ENCODE data around the gene MAP3K20. TPM values are rescaled to one million over a fixed set of nuclear protein-coding genes. Genes with fewer than 3 reads are reported as not detected.
"Not testable (repeated sequence)": the region's sequence is repeated elsewhere in the genome, so short reads cannot be mapped to it uniquely, and the experiment has no call there.

Gene MAP3K20
- total and polyA plus RNA-seq, 2 donors (not counting 1 experiment from before 2014, with no cell fraction given) = 105 to 138 TPM

- H3K9me3 ChIP-seq (ENCODE audit: control insufficient read depth, insufficient read depth, low read depth, low read length) = no peaks in the 10 kb centered on the region
- H2AFZ ChIP-seq (ENCODE audit: low read length) = no peak overlapping the region
- H3K4me3 ChIP-seq (replicated peaks in 1 of 4; ENCODE audit: control extremely low read depth in 1 of 4, insufficient read depth in 1 of 4, low read depth in 3 of 4, low read length in 4 of 4) = no peak overlapping the region
- no peaks in the 10 kb centered on the region for H3K36me3 ChIP-seq (ENCODE audit: control insufficient read depth, insufficient read depth, low read length)
- H4K20me1 ChIP-seq (ENCODE audit: control insufficient read depth, extremely low read depth, insufficient read depth, low read length) = no peaks in the 10 kb centered on the region
- H3K4me2 ChIP-seq (ENCODE audit: extremely low read depth, insufficient read depth, low read length) = no peak overlapping the region
- H3K4me1 ChIP-seq (ENCODE audit: control insufficient read depth, extremely low read depth, insufficient read depth, low read length) = no peaks in the 10 kb centered on the region
- H3K27ac ChIP-seq (ENCODE audit: insufficient read depth, low read length) = no peak overlapping the region
- no peak overlapping the region for H3K9ac ChIP-seq (ENCODE audit: insufficient read depth, low read length)
- TF ChIP-seq CTCF (conservative IDR thresholded peaks at IDR 0.05 in 1 of 2, IDR thresholded peaks at IDR 0.05 in 1 of 2; ENCODE audit: low read depth in 1 of 2, low read length in 2 of 2) (no peak), EZH2 (IDR thresholded peaks at IDR 0.05; ENCODE audit: low read length, missing control alignments) (no peak)
- no peaks in the 10 kb centered on the region for H3K79me2 ChIP-seq (ENCODE audit: control insufficient read depth, insufficient read depth, low read length)
- H3K27me3 ChIP-seq (ENCODE audit: control insufficient read depth, insufficient read depth, low read length) = no peaks in the 10 kb centered on the region
- DNase-seq (ENCODE audit: low read depth in 2 of 2) = no peak
Measured at GRCh38 chr2:173305303-173305702, 229.7 kb downstream of the MAP3K20 start.

DNA sequence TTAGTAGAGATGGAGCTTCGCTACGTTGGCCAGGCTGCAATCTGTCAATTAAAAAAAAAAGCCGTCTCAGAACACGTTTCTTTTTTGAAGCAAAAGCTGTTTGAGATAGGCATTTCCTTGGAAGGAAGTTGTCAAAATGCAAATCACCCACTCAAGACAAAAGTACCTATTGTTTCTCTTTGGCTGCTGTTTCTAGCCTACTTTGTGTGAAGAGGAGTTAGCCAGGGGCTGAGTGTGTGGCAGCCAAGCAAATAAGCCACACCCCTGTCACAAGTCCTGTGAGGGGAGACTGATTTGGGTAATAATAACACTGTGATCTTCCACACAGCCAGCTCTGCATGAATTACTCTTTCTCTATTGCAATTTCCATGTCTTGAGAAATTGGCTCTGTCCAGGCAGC, 231.6 kb downstream of the MAP3K20 start:
- TF ChIP-seq CTCF (conservative IDR thresholded peaks at IDR 0.05 in 1 of 2, IDR thresholded peaks at IDR 0.05 in 1 of 2; ENCODE audit: low read depth in 1 of 2, low read length in 2 of 2) (no peak), EZH2 (IDR thresholded peaks at IDR 0.05; ENCODE audit: low read length, missing control alignments) (no peak)
- no peaks in the 10 kb centered on the region for H3K4me1 ChIP-seq (ENCODE audit: control insufficient read depth, extremely low read depth, insufficient read depth, low read length)

DNA sequence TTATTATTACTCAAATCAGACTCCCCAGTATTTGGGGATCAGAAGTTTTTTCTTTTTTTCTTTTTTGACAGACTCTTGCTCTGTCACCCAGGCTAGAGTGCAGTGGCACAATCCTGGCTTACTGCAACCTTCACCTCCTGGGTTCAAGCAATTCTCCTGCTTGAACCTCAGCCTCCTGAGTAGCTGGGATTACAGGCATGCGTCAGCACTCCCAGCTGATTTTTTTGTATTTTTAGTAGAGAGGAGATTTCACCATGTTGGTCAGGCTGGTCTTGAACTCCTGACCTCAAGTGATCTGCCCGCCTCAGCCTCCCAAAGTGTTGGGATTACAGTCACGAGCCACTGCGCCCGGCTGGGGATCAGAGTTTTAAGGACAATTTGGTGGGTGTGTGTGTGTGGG, 233.7 kb downstream of the MAP3K20 start:
- not testable (repeated sequence) for H3K9me3 ChIP-seq (ENCODE audit: control insufficient read depth, insufficient read depth, low read depth, low read length); H2AFZ ChIP-seq (ENCODE audit: low read length); H3K36me3 ChIP-seq (ENCODE audit: control insufficient read depth, insufficient read depth, low read length); H3K27me3 ChIP-seq (ENCODE audit: control insufficient read depth, insufficient read depth, low read length); H3K79me2 ChIP-seq (ENCODE audit: control insufficient read depth, insufficient read depth, low read length); H4K20me1 ChIP-seq (ENCODE audit: control insufficient read depth, extremely low read depth, insufficient read depth, low read length); H3K27ac ChIP-seq (ENCODE audit: insufficient read depth, low read length); H3K4me3 ChIP-seq (replicated peaks in 1 of 4; ENCODE audit: control extremely low read depth in 1 of 4, insufficient read depth in 1 of 4, low read depth in 3 of 4, low read length in 4 of 4); H3K4me1 ChIP-seq (ENCODE audit: control insufficient read depth, extremely low read depth, insufficient read depth, low read length); DNase-seq (ENCODE audit: low read depth in 2 of 2); H3K4me2 ChIP-seq (ENCODE audit: extremely low read depth, insufficient read depth, low read length); H3K9ac ChIP-seq (ENCODE audit: insufficient read depth, low read length)

More for the DNA sequence above, 231.6 kb downstream of the MAP3K20 start:
- Histone ChIP-seq H3K4me2 (ENCODE audit: extremely low read depth, insufficient read depth, low read length) (no peak overlapping the region), H3K27ac (ENCODE audit: insufficient read depth, low read length) (no peak overlapping the region), H2AFZ (ENCODE audit: low read length) (no peak overlapping the region), H3K9me3 (ENCODE audit: control insufficient read depth, insufficient read depth, low read depth, low read length) (no peaks in the 10 kb centered on the region), H4K20me1 (ENCODE audit: control insufficient read depth, extremely low read depth, insufficient read depth, low read length) (no peaks in the 10 kb centered on the region), H3K36me3 (ENCODE audit: control insufficient read depth, insufficient read depth, low read length) (no peaks in the 10 kb centered on the region), H3K4me3 (replicated peaks in 1 of 4; ENCODE audit: control extremely low read depth in 1 of 4, insufficient read depth in 1 of 4, low read depth in 3 of 4, low read length in 4 of 4) (no peak overlapping the region), H3K27me3 (ENCODE audit: control insufficient read depth, insufficient read depth, low read length) (no peaks in the 10 kb centered on the region), H3K9ac (ENCODE audit: insufficient read depth, low read length) (no peak overlapping the region), H3K79me2 (ENCODE audit: control insufficient read depth, insufficient read depth, low read length) (no peaks in the 10 kb centered on the region)
- DNase-seq (ENCODE audit: low read depth in 2 of 2) = peak in 1 of 2 donors; percentile 11
